ENCODE measurements around the gene KISS1R.

- TF ChIP-seq CTCF (IDR thresholded peaks at IDR 0.05) (no peak), POLR2A (IDR thresholded peaks at IDR 0.05) (no peak)
These were observed 349 bp upstream of the KISS1R start for GRCh38 chr19:916645-917322.

All from adrenal gland (tissue), 5 donors.